Measurements from ENCODE around the gene POU4F1.

The POU4F1 gene

GRCh38 chr13:78636495-78636894 lies 33.1 kb upstream of the POU4F1 start:
- DNase-seq, result no peak
- no peaks in the 10 kb centered on the region for H3K36me3 ChIP-seq (replicated peaks)

GRCh38 chr13:78632996-78633395 lies 29.6 kb upstream of the POU4F1 start:
- Histone ChIP-seq H3K4me3 (ENCODE audit: low read depth, low read length) (no peak overlapping the region), H3K27me3 (replicated peaks) (no peaks in the 10 kb centered on the region), H3K36me3 (replicated peaks) (no peaks in the 10 kb centered on the region), H3K27ac (no peak overlapping the region)
- no peak for TF ChIP-seq CTCF (IDR thresholded peaks at IDR 0.05; ENCODE audit: low read depth, low read length, missing control alignments)
- in situ Hi-C loops (cut with HindIII; ENCODE audit: low pct_ligation_motif_present, low sequenced_read_pairs), result no loop called here
- no peak for DNase-seq

More at GRCh38 chr13:78636495-78636894, 33.1 kb upstream of the POU4F1 start:
- H3K4me3 ChIP-seq (ENCODE audit: low read depth, low read length), result no peak overlapping the region
- no peak for TF ChIP-seq CTCF (IDR thresholded peaks at IDR 0.05; ENCODE audit: low read depth, low read length, missing control alignments)
- H3K27me3 ChIP-seq (replicated peaks), result no peaks in the 10 kb centered on the region
- H3K27ac ChIP-seq, result no peak overlapping the region
- in situ Hi-C loops (cut with HindIII; ENCODE audit: low pct_ligation_motif_present, low sequenced_read_pairs), result no loop called here

GRCh38 chr13:78631077-78631476 lies 27.7 kb upstream of the POU4F1 start:
- TF ChIP-seq CTCF (IDR thresholded peaks at IDR 0.05; ENCODE audit: low read depth, low read length, missing control alignments), result no peak
- no peak for DNase-seq
- Histone ChIP-seq H3K36me3 (replicated peaks) (no peaks in the 10 kb centered on the region), H3K27ac (no peak overlapping the region), H3K27me3 (replicated peaks) (no peaks in the 10 kb centered on the region), H3K4me3 (ENCODE audit: low read depth, low read length) (no peak overlapping the region)
- in situ Hi-C loops (cut with HindIII; ENCODE audit: low pct_ligation_motif_present, low sequenced_read_pairs), result no loop called here

GRCh38 chr13:78630511-78630910 lies 27.2 kb upstream of the POU4F1 start:
- in situ Hi-C loops (cut with HindIII; ENCODE audit: low pct_ligation_motif_present, low sequenced_read_pairs), result no loop called here
- TF ChIP-seq CTCF (IDR thresholded peaks at IDR 0.05; ENCODE audit: low read depth, low read length, missing control alignments), result no peak
- H3K27me3 ChIP-seq (replicated peaks), result no peaks in the 10 kb centered on the region
- H3K36me3 ChIP-seq (replicated peaks), result no peaks in the 10 kb centered on the region
- no peak for DNase-seq
- no peak overlapping the region for H3K27ac ChIP-seq
- H3K4me3 ChIP-seq (ENCODE audit: low read depth, low read length), result no peak overlapping the region

- TF ChIP-seq CTCF (IDR thresholded peaks at IDR 0.05; ENCODE audit: low read depth, low read length, missing control alignments), result no peak
- Histone ChIP-seq H3K27me3 (replicated peaks) (no peaks in the 10 kb centered on the region), H3K27ac (no peak overlapping the region), H3K4me3 (ENCODE audit: low read depth, low read length) (no peak overlapping the region), H3K36me3 (replicated peaks) (no peaks in the 10 kb centered on the region)
- in situ Hi-C loops (cut with HindIII; ENCODE audit: low pct_ligation_motif_present, low sequenced_read_pairs), result no loop called here
- DNase-seq, result no peak
Measured at GRCh38 chr13:78625384-78625783, 22.0 kb upstream of the POU4F1 start.

- Histone ChIP-seq H3K36me3 (replicated peaks) (no peaks in the 10 kb centered on the region), H3K27ac (no peak overlapping the region), H3K4me3 (ENCODE audit: low read depth, low read length) (no peak overlapping the region), H3K27me3 (replicated peaks) (no peaks in the 10 kb centered on the region)
- in situ Hi-C loops (cut with HindIII; ENCODE audit: low pct_ligation_motif_present, low sequenced_read_pairs), result no loop called here
- TF ChIP-seq CTCF (IDR thresholded peaks at IDR 0.05; ENCODE audit: low read depth, low read length, missing control alignments), result no peak
- no peak for DNase-seq
Measured at GRCh38 chr13:78623132-78623531, 19.8 kb upstream of the POU4F1 start.
